ENCODE measurements around the gene SIPA1.

DNA sequence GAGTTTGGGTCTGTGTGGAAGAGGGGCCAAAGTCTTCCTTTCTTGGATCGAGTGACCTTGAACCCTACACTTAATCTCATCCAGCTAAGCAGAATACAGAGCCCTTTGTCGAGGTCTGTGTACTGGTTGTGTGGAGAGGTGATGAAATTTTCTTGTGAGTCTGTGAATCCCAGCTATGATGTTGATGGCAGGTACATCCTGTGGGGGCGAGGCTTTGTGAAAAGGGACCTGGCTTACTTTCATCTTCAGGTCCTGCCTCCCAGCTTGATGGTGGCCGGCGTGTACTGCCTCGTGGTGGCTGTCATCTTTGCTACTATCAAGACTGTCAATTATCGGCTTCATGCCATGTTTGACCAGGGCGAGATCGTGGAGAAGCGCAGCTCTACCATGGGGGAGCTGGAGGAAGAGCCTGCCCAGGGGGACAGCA is 21.3 kb upstream of the SIPA1 start:
- TF ChIP-seq CTCF (IDR thresholded peaks at IDR 0.05) (no peak), POLR2A (IDR thresholded peaks at IDR 0.05) (no peak)

Measured in Peyer's patch (tissue), 4 donors.